ENCODE data around the gene RC3H2.

GRCh38 chr9:122929796-122930354, 24.7 kb upstream of the RC3H2 start:
- no peak for TF ChIP-seq CTCF (IDR thresholded peaks at IDR 0.05; ENCODE audit: poor library complexity)
- no peak for TF ChIP-seq EZH2phosphoT487 (IDR thresholded peaks at IDR 0.05; ENCODE audit: low read depth, severe bottlenecking, unreplicated experiment)

Data from hepatocyte (in vitro differentiated cells).